GM19099 (cell line): ENCODE data around the gene ERMARD.

Experiments
- POLR2A ChIP-seq: IDR thresholded peaks from 3 replicates; pipeline ENCODE4 v1.6.1; 2011; ENCODE audit warnings: low read depth; ENCODE audit not compliant: insufficient read length; ENCODE audit errors: extremely low read depth

Gene ERMARD

DNA sequence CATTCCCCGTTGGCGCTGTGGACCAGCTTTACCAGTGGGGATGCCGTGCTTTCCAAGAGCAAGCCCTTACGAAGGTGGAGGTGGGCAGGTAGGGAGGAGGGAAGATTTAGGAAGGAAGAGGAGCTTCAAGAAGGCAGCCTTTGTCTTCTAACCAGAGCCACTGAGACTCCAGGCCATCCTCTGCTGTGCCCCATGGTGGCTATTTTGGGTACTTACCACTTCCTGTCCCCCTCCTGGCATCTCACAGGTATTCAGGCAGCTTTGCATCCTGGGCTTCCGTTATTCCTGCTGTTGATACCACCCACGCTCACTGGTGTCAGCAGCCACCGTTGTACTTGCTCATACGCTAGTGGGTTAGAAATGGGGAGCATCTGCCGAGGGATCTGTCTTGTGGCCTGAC lies 22.9 kb downstream of the ERMARD start:
- TF ChIP-seq POLR2A, result no peak

DNA sequence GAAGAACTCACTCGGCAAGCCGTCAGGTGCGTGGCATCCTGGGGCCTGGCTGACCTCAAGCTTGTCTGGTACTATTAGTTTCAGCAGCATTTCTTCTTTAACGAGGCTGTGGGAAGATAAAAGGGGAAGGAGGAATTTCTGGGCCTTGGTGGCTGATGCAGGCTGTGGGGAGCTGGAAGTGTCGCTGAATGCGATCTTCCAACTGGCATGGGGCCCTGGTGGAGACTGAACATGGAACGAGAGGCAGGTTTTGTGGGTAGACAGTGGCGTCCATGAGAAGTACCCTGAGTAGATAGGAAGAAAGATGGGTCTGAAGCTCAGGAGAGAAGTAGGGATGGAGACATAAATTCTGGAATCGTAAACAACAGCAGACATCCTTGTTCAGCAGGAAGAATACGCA lies 23.9 kb downstream of the ERMARD start:
- TF ChIP-seq POLR2A, result no peak

DNA sequence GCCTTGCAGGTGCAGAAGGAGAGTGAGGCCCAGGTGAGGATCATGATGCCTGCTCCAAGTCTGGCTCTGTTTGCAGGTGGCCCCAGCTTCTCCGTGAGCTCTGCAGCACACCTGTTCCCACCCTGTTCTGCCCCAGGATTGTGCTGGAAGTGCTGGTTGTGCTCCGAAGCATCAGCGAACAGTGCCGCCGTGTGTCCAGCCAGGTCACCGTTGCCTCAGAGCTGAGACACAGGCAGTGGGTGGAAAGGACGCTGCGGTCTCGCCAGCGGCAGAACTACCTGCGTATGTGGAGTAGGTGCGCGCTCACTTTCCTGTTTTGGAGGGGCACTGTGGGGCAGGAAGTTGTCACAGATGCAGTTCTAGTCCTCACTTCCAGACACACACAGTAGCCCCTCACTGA lies 25.0 kb downstream of the ERMARD start:
- no peak for TF ChIP-seq POLR2A

DNA sequence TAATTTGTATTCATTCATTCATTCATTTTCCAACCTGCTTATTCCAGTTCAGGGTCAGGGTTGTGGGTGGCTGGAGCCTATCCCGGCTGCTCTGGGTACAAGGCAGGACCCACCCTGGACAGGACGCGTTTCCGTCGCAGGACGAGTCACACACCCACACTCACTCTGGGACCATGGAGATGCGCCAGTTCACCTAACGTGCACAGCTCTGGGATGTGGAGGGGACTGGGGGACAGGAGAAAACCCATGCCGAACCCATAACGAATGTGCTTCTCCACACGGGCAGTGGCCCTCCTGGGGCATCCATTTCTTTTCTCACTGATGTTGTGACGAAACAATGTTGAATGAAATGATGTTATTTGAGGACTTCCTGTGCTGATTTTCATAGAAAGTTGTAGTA lies 26.5 kb downstream of the ERMARD start:
- no peak for TF ChIP-seq POLR2A

DNA sequence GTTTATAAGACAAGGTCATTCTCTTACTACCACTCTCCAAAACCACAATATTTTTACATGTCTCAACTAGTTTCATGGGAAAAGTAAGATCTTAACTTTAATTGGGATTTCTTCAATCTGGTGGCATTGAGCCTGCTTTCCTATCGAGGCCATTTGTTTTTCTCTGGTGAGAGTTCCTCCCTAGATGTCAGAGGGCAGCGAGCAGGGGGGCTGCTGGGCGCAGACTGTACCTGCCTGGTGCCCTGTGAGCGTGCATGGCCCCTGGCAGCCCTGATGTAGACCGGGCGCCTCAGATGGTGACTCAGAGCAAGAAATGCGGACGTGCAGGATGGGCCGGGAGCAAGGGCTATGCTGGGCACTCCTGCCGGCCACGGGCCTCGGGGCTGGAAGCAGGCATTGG lies 27.2 kb downstream of the ERMARD start:
- no peak for TF ChIP-seq POLR2A

DNA sequence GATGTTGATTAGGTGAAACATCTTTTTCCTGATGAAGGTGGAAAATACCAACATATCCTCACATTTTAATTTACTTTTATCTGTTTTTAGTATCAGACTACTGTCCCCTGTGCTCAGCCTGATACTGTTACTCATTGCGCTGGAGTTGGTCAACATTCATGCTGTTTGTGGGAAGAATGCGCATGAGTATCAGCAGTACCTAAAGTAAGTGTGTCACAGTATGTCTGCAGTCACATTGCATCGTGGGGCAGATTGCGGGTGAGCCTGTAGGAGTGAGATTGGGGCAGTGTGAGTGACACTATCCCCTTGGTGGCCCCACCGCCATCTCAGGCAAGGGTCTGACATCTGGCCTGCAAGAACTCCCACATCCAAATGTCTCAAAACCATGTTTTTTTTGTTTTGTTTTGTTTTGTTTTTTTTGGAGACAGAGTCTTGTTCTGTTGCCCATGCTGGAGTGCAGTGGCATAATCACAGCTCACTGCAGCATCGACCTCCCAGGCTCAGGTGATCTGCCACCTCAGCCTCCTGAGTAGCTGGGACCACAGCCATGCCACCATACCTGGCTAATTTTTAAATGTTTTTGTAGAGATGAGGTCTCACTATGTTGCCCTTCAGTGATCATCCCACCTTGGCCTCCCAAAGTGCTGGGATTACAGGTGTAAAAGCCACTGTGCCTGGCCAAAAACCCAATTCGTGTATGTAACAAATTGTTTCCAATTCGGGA lies 27.8 kb downstream of the ERMARD start:
- TF ChIP-seq POLR2A, result no peak

DNA sequence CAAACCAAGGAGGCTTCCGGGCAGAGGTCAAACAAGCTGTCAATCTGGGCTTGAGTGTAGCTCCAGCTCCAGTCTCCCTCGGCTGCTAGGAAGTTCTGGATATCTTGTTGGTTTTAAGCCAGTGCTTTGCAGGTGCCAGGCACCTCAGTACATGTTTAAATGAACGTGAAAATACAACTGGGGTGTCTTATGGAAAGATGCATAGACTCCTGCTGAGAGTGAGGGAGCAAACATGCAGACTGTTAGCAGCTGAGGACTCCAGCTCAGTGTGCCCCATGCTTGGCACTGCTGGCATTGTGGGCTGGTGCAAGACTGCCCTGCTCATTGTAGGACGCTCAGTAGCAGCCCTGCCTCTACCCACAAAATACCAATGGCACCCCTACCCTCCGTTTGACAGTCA lies 28.5 kb downstream of the ERMARD start:
- no peak for TF ChIP-seq POLR2A

DNA sequence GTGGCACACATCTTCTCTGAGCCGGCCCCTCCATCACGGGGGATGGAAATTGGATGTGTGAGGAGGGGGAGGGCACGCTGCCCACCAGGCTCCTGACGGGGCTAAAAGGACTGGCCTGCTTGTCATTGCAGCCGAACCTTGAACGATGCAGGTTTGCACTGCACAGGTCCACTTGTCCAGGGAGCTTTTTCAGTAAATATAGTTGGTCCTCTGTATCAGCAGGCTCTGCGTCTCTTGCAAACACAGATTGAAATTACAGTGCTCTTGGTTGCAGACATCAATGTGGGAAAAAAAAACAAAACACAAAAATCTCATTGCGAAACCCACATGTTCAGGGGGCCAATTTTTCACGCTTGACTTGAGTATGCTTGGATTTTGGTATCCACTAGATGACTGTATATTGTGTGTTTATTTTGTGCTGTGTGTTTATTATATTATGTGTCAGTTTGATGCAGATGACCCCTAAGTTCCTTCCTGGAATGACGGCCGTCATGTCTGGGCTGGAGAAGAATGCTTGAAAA lies 29.2 kb downstream of the ERMARD start:
- TF ChIP-seq POLR2A, result no peak

DNA sequence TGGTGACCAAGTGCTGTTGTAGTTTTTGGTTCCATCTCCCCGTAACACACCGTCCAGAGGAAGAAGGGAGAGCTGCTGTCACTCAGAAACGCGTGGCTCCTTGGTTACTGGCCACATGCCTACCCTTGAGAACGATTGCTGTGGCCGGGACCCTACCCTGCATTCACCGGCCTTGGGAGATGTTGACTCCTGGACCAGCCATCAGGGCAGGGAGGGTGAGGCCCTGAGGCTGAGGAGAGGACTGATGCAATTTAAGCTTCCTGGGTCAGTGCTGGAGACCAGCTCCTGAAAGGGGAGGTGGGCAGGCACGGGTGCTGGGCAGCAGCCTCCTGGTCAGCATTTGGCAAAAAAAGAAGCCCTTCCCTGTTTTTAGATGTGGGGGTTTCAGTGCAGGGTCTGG lies 31.5 kb downstream of the ERMARD start:
- TF ChIP-seq POLR2A, result no peak

DNA sequence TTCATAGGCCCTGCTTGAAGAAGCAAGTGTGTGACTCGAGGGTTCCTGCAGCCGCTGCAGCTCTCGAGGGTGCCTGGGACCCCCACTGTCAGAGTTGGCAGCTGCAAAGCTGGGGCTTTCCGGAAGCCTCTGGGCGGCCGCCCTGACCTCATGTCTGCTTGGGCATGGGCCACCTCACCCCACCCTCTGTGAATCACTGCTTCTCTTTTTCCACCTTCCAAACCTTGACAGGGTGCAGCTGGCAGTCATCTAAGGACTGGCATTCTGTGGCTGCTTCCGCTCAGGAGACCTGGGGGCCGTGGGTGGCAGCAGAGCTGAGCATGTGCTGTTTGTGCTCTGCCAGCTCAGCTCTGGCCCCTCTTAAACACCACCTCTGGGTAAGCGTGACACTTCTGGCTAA lies 32.0 kb downstream of the ERMARD start:
- no peak for TF ChIP-seq POLR2A

DNA sequence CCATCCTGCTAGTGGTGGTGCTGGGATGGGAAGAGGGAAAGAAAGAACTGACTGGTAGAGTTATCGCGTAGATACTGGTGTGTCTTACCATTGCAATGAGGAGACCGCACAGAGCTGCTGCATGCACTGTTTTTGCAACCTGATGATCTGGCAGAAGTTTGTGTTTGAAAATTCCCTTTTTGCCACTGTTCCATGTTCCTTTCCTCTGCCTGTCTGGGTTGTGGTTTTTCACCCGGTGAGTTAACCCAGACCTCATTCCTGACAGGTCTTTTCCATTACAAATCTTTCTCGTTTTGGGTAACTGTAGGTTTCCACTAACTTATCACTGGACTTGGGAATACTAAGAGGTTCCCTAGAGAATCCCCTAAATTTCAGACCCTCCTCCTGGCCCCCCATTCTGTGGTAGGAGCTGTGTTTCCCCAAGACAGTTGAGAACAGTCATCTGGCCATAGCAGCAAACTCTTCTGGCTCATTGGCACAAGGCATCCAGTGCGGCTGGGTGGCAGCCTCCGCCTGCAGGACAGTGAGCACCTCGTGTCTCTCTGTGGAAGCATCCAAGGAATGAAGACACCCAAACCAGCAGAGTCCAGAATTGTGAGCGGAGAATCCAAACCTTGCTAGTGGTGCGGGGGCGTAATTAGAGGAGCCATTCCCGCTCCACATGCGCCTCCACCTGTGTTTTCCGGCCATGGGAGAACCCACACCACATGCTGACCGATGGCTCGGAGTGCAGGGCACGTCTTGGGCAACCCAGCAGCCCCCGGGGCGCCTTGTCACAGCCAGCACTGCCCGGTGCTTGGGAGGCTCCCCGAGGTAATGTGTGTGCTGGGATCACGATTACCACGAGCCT lies 32.8 kb downstream of the ERMARD start:
- TF ChIP-seq POLR2A, result no peak

DNA sequence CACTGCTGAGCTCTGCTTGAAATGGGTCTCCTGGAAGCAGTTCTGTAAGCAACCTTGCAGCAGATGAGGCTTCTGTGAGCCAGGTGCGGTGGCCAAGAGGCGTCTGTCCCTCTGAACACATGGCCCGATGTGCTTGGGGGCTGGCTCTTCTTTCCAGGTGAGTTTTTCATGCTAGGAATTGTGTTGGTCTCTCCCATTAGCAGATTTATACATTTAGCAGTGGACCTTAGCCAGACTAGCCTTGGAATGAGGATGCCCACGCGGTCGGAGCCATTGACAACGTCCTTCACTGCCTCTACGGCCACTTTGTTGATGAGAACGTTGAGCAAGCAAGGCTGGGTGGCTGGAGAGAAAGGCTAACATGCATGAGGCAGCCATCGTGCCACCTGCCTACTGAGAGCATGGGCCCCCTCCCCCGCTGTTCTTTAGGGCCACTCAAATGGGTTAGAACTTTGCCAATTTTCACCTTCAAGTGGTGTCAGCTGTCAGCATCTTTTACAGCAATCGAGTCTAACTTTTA lies 33.5 kb downstream of the ERMARD start:
- TF ChIP-seq POLR2A, result no peak

DNA sequence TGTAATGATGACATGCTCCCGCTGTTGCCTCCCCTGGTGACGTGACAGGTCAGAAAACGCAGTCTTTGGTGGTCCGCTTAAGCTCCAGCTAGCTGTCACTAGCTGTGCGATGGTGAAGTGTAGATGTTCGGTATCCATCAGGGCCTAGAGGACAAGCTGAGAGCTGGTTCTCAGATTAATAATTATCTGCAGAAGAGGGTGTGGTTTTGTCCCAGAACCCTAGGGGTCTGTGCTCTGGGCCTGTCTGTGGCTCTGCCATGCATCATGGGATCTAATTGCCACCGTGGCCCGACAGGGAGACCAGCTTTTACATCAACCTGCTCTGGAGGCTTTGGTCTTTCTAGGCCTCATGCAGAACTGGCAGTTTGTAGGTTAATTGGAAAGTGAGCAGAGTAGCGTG lies 34.1 kb downstream of the ERMARD start:
- TF ChIP-seq POLR2A, result no peak

DNA sequence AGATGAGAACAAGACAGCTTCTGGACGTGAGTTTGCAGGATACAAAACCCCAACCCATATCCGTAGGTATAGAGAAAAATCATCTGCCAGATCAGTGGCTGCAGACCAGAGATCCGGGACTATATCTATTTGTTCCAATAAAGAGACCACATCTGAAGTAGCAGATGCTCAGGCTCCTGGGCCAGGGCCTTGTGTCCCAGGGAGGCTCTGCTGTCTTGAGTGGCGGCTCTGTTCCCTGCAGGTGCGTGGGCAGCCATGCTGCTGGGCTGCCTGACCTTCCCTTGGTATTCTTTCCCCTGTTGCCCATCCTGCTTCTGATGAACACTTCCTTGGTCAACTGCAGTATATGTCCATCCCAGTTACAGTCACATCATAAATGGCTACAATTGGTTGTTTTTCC lies 34.9 kb downstream of the ERMARD start:
- TF ChIP-seq POLR2A, result no peak

DNA sequence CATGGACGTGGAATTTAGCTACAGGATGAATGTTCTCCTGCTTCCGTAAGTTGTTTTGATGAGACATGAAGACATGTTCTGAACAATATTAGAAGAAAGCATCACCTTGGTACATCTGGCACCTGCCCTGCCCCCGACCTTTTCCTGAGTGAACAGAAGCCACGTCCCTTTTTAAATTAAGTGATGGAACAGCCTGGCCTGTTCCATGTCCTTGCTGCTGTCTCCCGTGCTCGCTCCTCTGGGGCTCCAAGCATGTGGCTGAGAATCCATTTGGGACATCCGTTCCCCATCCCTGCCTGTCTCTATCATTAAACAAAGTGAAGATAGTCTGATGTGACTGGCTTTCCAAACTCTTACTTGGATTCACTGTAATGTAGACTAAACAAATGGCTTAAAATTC lies 36.4 kb downstream of the ERMARD start:
- no peak for TF ChIP-seq POLR2A

DNA sequence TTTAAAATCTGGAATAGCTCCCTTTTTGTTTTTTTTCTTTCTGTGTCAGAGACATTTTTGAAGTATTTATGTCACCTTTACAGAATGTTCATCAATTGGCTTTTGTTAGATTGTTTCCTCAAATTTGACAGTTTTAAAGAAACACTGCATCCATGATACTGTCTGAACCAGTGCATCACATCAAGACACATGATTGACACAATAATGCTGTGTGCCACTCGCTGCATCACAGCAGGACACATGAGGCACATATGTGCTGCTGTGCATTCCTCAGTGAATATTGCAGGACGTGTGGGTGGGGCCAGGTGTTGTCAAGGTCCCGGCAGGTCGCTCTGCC lies 37.4 kb downstream of the ERMARD start:
- TF ChIP-seq POLR2A, result no peak
